LHCN-M2 (cell line): ENCODE data around the gene MYH14. TPM values are rescaled to one million over a fixed set of nuclear protein-coding genes. Genes with fewer than 3 reads are reported as not detected.

Experiments used
- DNase-seq: peaks from one replicate; pipeline ENCODE4 v3.0.0-alpha.2; 2012; ENCODE audit warnings: low read depth
- total RNA-seq: library from RNA; depleted of rRNA; stranded (reverse); fragments of >200 nt; gene quantifications from 2 replicates; pipeline ENCODE4 v1.2.3, GENCODE V29; 2014

Gene MYH14
- total RNA-seq, 1 experiment from 2014 or later: not detected

- DNase-seq: no peak
Measured at GRCh38 chr19:50288954-50289353, 85.5 kb downstream of the MYH14 start.

GRCh38 chr19:50290011-50290410 is 86.6 kb downstream of the MYH14 start:
- no peak for DNase-seq

- no peak for DNase-seq
Measured at GRCh38 chr19:50290775-50291174, 87.4 kb downstream of the MYH14 start.

- DNase-seq: no peak
Measured at GRCh38 chr19:50292216-50292827, 88.9 kb downstream of the MYH14 start.

- no peak for DNase-seq
Measured at GRCh38 chr19:50293263-50294004, 90.0 kb downstream of the MYH14 start.

DNA sequence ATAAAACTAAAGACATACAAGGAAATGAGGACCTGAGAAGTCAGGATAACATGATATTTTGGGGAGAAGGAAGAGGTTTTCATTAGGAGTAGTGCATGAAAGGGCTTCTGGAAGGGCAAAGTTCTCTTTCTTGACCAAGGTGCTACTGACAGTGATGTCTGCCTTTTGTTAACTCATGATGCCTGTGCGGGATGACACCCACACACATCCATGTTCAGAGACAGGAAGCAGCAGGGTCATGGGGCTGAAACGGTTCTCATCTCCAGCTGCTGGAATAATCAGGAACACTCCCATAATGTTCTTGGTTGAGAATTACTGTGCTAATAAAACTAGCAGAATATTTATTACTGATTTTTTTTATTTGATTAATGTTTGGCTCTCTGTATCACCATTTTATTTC is 96.6 kb downstream of the MYH14 start:
- DNase-seq: no peak

DNA sequence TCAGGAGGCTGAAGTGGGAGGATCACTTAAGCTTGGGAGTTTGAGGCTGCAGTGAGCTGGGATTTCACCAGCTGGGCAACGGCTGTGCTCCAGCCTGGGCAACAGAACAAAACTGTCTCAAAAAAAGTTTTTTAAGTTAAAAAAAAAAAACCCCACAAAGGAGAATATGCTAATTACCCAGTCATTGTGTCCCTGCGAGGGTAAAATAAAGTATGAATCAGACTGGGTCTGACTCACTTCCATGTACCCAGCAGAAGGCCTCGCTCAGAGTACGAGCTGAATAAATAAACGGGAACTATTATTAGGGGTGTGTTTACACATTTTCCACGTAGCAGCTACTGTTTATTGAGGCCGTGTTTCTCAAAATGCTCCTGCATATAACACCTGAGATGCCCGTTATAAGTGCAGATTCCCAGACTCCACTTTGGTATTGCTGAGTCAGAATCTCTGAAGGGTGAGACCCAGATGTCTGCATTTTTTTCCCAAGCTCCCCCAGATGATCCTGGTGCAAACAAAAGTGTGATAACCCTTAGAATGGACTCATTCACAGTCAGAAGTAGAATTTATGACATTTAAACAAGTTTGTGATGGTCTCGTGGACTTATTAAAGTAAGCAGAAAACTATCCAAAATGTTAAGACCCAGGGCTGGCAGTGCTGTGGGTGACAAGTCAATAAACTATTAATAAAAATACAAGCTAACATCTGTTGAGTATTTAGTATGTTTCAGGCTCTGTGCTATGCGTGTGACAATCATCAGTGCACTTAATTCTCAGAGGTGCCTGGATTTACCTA is 97.6 kb downstream of the MYH14 start:
- DNase-seq: peak; percentile 86

- DNase-seq: no peak
Measured at GRCh38 chr19:50301607-50301971, 98.2 kb downstream of the MYH14 start.

- DNase-seq: no peak
Measured at GRCh38 chr19:50303558-50303957, 100.1 kb downstream of the MYH14 start.

- DNase-seq: no peak
Measured at GRCh38 chr19:50308991-50309390, 105.6 kb downstream of the MYH14 start.

DNA sequence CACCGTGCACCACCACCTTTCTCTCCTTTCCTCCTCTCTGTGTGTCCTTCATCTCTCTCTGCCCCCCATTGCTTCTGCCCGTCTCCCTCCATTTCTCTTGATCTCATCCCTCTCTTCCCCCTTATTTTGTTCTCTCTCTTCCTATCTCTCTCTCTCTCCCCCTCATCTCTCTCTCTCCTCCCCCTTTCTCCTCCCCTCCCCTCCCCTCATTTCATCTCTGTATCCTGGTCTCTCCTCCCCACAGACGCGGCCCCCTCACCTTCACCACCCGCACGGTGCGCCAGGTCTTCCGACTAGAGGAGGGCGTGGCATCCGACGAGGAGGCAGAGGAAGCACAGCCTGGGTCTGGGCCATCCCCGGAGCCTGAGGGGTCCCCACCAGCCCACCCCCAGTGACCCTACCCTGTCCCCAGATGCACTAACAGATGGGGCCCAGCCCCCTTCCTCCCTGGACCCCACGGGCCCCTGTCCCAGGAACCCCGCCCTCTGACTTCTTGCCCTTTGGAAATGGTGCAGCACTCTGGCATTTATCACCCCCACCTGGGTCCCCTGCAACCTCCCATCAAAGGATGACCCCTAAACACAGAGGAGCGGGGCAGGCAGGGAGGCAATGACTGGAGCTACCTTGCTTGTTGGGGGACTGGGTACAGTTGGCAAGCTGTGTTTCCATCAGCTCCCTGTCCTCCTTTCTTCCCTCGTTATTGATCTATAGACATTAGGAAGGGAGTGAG is 106.1 kb downstream of the MYH14 start:
- no peak for DNase-seq

DNA sequence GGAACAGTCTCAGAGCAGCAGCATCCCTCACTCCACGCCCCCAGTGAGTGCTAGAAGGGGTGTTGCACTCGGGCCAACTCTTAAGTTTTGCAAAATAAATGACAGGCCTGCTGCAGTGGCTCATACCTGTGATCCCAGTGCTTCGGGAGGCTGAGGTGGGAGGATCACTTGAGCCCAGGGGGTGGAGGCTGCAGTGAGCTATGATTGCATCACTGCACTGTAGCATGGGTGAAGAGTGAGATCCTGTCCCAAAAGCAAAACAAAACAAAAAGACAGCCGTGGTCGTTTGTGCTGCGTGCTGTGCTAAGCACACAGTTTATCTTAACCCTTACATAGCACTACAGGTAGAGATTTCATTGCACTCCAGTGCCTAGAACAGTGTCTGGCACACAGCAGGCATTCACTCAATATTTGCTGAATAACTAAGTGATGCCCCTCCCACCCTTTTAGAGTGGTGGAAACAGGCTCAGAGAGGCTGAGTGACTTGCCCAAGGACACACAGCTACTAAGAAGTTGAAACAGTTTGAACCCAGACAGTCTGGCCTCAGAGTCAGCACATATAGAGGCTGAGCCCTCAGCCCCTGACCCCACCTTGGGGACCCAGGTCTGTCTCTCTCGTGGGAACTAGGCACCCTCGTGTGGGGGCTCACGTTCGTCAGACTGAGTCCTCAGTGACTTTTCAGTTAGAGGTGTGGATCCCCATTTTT is 107.5 kb downstream of the MYH14 start:
- no peak for DNase-seq

DNA sequence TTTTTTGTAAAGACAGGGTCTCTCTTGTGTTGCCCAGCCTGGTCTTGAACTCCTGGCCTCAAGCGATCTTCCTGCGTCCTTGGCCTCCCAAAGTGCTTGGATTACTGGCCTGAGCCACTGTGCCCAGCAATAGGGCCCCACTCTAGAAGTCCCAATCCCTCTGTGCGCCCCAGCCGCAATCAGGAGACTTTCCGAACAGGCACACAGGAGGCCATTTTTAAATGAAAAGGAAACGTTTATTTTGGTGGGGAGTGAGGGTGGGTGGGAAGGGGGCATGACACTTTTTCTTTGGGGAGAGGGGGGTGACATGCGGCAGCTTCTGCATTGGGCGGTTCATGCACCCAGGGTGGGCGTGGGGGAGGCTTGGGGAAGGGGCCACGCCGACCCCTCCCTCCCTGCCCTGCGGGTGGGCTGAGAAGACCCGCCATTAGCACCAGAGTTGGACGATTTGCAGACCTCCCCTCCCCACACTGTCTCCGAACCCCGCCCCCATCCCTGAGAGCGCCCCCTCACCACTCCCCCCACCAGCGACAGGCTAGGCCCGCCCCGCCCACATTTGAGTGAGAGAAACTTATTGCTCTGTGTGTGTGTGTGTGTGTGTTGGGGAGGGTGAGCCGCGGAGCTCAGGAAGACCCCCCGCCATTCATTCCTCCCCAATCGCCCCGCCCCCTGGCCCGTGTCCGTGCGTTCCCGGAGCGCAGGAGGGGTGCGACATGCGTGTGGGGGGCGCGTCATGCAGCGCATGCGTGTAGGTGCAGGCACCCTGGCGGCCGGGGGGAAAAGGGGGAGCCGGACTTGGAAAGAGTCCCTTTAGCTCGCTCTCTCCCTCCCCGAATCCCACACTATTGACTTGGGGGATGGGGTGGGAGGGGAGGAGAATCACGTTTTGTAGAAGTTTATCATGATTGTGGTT is 108.6 kb downstream of the MYH14 start:
- DNase-seq: no peak

GRCh38 chr19:50312967-50313811 is 109.8 kb downstream of the MYH14 start:
- no peak for DNase-seq

DNA sequence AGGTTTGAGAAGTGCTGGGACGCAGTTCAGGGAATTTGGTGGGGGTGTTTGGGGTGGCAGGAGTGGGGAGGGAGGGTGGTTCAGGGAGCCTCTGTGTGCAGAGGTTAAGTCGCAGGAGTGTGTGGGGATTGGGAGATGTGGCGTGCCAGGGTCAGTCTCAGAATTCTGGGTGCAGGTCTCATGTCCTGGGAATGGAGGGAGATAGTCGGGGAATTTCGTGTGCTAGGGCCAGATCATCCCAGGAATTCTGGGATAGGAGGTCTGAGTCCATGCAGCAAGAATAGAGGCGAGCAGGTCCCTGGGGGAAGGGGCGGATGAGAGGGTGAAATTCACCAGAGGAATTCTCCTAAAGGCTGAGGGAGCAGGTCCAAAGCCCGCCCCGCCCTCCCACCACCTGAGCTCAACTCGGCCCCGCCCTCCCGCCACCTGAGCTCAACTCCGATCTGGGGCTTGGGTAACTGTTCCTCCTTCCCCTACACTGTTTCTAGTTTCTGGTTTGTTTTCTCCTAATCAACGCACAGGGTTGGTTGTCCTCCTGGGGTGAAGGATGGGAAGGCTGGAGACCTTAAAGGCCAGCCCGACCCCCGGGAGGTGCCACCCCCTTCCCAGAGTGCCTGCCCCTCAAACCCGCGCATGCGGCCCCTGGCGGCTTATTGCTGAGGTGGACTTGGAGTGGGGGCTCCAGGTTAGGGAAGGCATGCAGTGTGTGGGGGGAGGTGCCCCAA is 110.6 kb downstream of the MYH14 start:
- no peak for DNase-seq

- DNase-seq: no peak
Measured at GRCh38 chr19:50314724-50315708, 111.6 kb downstream of the MYH14 start.

- no peak for DNase-seq
Measured at GRCh38 chr19:50315773-50316448, 112.5 kb downstream of the MYH14 start.
